ENCODE data around the gene IL17RC. TPM values are rescaled to one million over a fixed set of nuclear protein-coding genes. Genes with fewer than 3 reads are reported as not detected.

The IL17RC gene
- total RNA-seq, 1 donor from 2014 or later = 36.6 TPM

- Mint-ChIP-seq H3K27me3 (ENCODE audit: unreplicated experiment) (no peaks in the 10 kb centered on the region), H3K27ac (ENCODE audit: unreplicated experiment) (no peak overlapping the region), H3K36me3 (ENCODE audit: unreplicated experiment) (peaks cover 2% of the 10 kb centered on the region), H3K4me3 (ENCODE audit: unreplicated experiment) (no peak overlapping the region), H3K9me3 (ENCODE audit: unreplicated experiment) (no peaks in the 10 kb centered on the region), H3K4me1 (ENCODE audit: unreplicated experiment) (peaks cover 14% of the 10 kb centered on the region)
- no peak for TF ChIP-seq CTCF (IDR thresholded peaks at IDR 0.05)
- no peak for DNase-seq (ENCODE audit: extremely low spot score, unreplicated experiment)
Observed at GRCh38 chr3:9944271-9944670, 27.4 kb downstream of the IL17RC start.

GRCh38 chr3:9945358-9945757 lies 28.5 kb downstream of the IL17RC start:
- Mint-ChIP-seq H3K36me3 (ENCODE audit: unreplicated experiment) (peaks cover 2% of the 10 kb centered on the region), H3K27me3 (ENCODE audit: unreplicated experiment) (no peaks in the 10 kb centered on the region), H3K27ac (ENCODE audit: unreplicated experiment) (no peak overlapping the region), H3K4me1 (ENCODE audit: unreplicated experiment) (peaks cover 14% of the 10 kb centered on the region), H3K4me3 (ENCODE audit: unreplicated experiment) (peak overlapping the region; percentile 54), H3K9me3 (ENCODE audit: unreplicated experiment) (no peaks in the 10 kb centered on the region)
- TF ChIP-seq CTCF (IDR thresholded peaks at IDR 0.05) = no peak
- DNase-seq (ENCODE audit: extremely low spot score, unreplicated experiment) = no peak

- no peaks in the 10 kb centered on the region for H3K9me3 Mint-ChIP-seq (ENCODE audit: unreplicated experiment)
Observed at GRCh38 chr3:9946112-9947024, 29.5 kb downstream of the IL17RC start.

GRCh38 chr3:9947025-9947995 lies 30.4 kb downstream of the IL17RC start:
- no peaks in the 10 kb centered on the region for H3K36me3 Mint-ChIP-seq (ENCODE audit: unreplicated experiment)
- peaks cover 21% of the 10 kb centered on the region for H3K4me1 Mint-ChIP-seq (ENCODE audit: unreplicated experiment)
- DNase-seq (ENCODE audit: extremely low spot score, unreplicated experiment) = peak; percentile 89
- peak; percentile 62 for TF ChIP-seq CTCF (IDR thresholded peaks at IDR 0.05)
- H3K9me3 Mint-ChIP-seq (ENCODE audit: unreplicated experiment) = no peaks in the 10 kb centered on the region
- H3K4me3 Mint-ChIP-seq (ENCODE audit: unreplicated experiment) = peak overlapping the region; percentile 85
- peak overlapping the region; percentile 31 for H3K27ac Mint-ChIP-seq (ENCODE audit: unreplicated experiment)
- no peaks in the 10 kb centered on the region for H3K27me3 Mint-ChIP-seq (ENCODE audit: unreplicated experiment)

More at GRCh38 chr3:9946112-9947024, 29.5 kb downstream of the IL17RC start:
- Mint-ChIP-seq H3K36me3 (ENCODE audit: unreplicated experiment) (no peaks in the 10 kb centered on the region), H3K27me3 (ENCODE audit: unreplicated experiment) (no peaks in the 10 kb centered on the region), H3K4me3 (ENCODE audit: unreplicated experiment) (peak overlapping the region; percentile 85), H3K27ac (ENCODE audit: unreplicated experiment) (peak overlapping the region; percentile 87), H3K4me1 (ENCODE audit: unreplicated experiment) (peaks cover 18% of the 10 kb centered on the region)
- peak; percentile 97 for DNase-seq (ENCODE audit: extremely low spot score, unreplicated experiment)
- TF ChIP-seq CTCF (IDR thresholded peaks at IDR 0.05) = peak; percentile 84

All from osteocyte (in vitro differentiated cells).